Measurements from ENCODE around the gene TMEM121. TPM values are rescaled to one million over a fixed set of nuclear protein-coding genes. Genes with fewer than 3 reads are reported as not detected.

The TMEM121 gene
- total RNA-seq, 1 donor from 2014 or later: 9.3 TPM

- intact Hi-C loops (cut with DNase I): loop anchor here (5.0 kb wide), 2 partner anchors 116 to 186 kb away; partner anchors contain the start of gene BRF1
- Histone ChIP-seq H3K36me3 (no peaks in the 10 kb centered on the region), H3K4me3 (peak overlapping the region; percentile 48 to 57), H3K27me3 (no peaks in the 10 kb centered on the region), H3K9me3 (no peaks in the 10 kb centered on the region), H3K27ac (peak overlapping the region; percentile 97), H3K4me1 (peaks cover 82% of the 10 kb centered on the region)
- TF ChIP-seq, protein P1, sequence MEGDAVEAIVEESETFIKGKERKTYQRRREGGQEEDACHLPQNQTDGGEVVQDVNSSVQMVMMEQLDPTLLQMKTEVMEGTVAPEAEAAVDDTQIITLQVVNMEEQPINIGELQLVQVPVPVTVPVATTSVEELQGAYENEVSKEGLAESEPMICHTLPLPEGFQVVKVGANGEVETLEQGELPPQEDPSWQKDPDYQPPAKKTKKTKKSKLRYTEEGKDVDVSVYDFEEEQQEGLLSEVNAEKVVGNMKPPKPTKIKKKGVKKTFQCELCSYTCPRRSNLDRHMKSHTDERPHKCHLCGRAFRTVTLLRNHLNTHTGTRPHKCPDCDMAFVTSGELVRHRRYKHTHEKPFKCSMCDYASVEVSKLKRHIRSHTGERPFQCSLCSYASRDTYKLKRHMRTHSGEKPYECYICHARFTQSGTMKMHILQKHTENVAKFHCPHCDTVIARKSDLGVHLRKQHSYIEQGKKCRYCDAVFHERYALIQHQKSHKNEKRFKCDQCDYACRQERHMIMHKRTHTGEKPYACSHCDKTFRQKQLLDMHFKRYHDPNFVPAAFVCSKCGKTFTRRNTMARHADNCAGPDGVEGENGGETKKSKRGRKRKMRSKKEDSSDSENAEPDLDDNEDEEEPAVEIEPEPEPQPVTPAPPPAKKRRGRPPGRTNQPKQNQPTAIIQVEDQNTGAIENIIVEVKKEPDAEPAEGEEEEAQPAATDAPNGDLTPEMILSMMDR (IDR thresholded peaks at IDR 0.05): no peak
- TF ChIP-seq POLR2A (IDR thresholded peaks at IDR 0.05) (no peak), POLR2AphosphoS5 (IDR thresholded peaks at IDR 0.05; ENCODE audit: insufficient read depth in 1 of 2, low read depth in 1 of 2) (peak in 1 of 2 donors; percentile 12)
- DNase-seq (ENCODE audit: extremely low spot score in 2 of 2): no peak
Measured at GRCh38 chr14:105487986-105488777, 38.2 kb upstream of the TMEM121 start.

GRCh38 chr14:105488781-105489541 is 37.4 kb upstream of the TMEM121 start:
- DNase-seq (ENCODE audit: extremely low spot score in 2 of 2): no peak
- H3K27ac ChIP-seq: peak overlapping the region; percentile 97
- no peaks in the 10 kb centered on the region for H3K27me3 ChIP-seq
- peak overlapping the region; percentile 57 to 76 for H3K4me3 ChIP-seq
- intact Hi-C loops (cut with DNase I): loop anchor here (5.0 kb wide), 2 partner anchors 117 to 187 kb away; partner anchors contain the start of gene BRF1
- H3K4me1 ChIP-seq: peaks cover 74% of the 10 kb centered on the region
- TF ChIP-seq POLR2A (IDR thresholded peaks at IDR 0.05) (no peak), POLR2AphosphoS5 (IDR thresholded peaks at IDR 0.05; ENCODE audit: insufficient read depth in 1 of 2, low read depth in 1 of 2) (no peak)
- TF ChIP-seq, protein P1 (IDR thresholded peaks at IDR 0.05): no peak
- H3K9me3 ChIP-seq: no peaks in the 10 kb centered on the region
- H3K36me3 ChIP-seq: no peaks in the 10 kb centered on the region

- Histone ChIP-seq H3K4me3 (peak overlapping the region; percentile 57 to 76), H3K36me3 (no peaks in the 10 kb centered on the region), H3K4me1 (peaks cover 67% of the 10 kb centered on the region), H3K27ac (peak overlapping the region; percentile 97), H3K27me3 (no peaks in the 10 kb centered on the region), H3K9me3 (no peaks in the 10 kb centered on the region)
- intact Hi-C loops (cut with DNase I): loop anchor here (5.0 to 10.0 kb wide), 3 partner anchors 117 to 275 kb away; partner anchors contain the start of gene BRF1
- TF ChIP-seq POLR2AphosphoS5 (IDR thresholded peaks at IDR 0.05; ENCODE audit: insufficient read depth in 1 of 2, low read depth in 1 of 2) (peak; percentile 25 to 79), POLR2A (IDR thresholded peaks at IDR 0.05) (no peak)
- TF ChIP-seq, protein P1 (IDR thresholded peaks at IDR 0.05): peak; percentile 39 to 80 (median 62)
- DNase-seq (ENCODE audit: extremely low spot score in 2 of 2): no peak
Measured at GRCh38 chr14:105489542-105490266, 36.7 kb upstream of the TMEM121 start.

GRCh38 chr14:105490267-105490571 is 36.2 kb upstream of the TMEM121 start:
- Histone ChIP-seq H3K27me3 (no peaks in the 10 kb centered on the region), H3K4me3 (peak overlapping the region; percentile 57 to 76), H3K4me1 (peaks cover 62% of the 10 kb centered on the region), H3K9me3 (no peaks in the 10 kb centered on the region), H3K27ac (peak overlapping the region; percentile 97), H3K36me3 (no peaks in the 10 kb centered on the region)
- no peak for DNase-seq (ENCODE audit: extremely low spot score in 2 of 2)
- intact Hi-C loops (cut with DNase I): loop anchor here (10.0 kb wide), 1 partner anchor 275 kb away; no protein-coding TSS in a partner anchor
- TF ChIP-seq POLR2AphosphoS5 (IDR thresholded peaks at IDR 0.05; ENCODE audit: insufficient read depth in 1 of 2, low read depth in 1 of 2): no peak
- TF ChIP-seq, protein P1 (IDR thresholded peaks at IDR 0.05): no peak
- no peak for TF ChIP-seq POLR2A (IDR thresholded peaks at IDR 0.05)
